GM21515 (cell line): ENCODE measurements around the gene CABP5.
"Not testable (repeated sequence)": the region's sequence is repeated elsewhere in the genome, so short reads cannot be mapped to it uniquely, and the experiment has no call there.

ENCODE experiments used
- ATAC-seq: cut with Tn5 transposase; IDR thresholded peaks from one replicate; pipeline ENCODE4 v1.9.1; 2021; ENCODE audit not compliant: unreplicated experiment

The CABP5 gene

DNA sequence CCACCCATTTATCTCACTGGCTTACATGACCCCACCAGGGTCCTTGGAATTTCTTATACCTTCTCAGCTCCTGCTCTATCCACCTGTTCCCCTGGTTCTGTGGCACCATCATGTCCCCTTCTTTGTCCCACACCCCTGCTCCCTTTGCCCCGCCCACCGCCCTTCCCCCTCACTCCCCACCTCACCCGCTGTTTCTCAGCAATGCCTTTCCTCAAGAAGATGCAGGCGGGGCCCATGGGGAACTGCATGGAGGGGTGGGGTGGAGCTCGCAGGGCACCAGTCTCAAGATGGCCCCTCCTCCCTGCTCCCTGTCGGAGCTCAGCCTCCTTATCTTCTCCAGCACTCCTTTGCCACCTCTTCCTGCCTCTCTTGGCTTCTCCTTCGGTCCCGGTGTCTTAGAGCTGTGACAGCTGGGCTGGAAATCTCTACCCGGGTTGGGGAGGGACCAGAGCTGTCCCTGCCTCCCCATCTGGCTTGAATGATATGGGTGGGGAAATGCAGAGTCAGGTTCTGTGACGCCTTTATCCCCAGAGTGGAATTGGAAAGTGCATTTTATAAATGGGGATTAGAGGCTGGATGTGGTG is at the start of gene CABP5:
CABP5 (minus strand) TSS at position 405 of the 584 bp plus-strand sequence; CDS start at position 248, 157 bp downstream.
- no peak for ATAC-seq

DNA sequence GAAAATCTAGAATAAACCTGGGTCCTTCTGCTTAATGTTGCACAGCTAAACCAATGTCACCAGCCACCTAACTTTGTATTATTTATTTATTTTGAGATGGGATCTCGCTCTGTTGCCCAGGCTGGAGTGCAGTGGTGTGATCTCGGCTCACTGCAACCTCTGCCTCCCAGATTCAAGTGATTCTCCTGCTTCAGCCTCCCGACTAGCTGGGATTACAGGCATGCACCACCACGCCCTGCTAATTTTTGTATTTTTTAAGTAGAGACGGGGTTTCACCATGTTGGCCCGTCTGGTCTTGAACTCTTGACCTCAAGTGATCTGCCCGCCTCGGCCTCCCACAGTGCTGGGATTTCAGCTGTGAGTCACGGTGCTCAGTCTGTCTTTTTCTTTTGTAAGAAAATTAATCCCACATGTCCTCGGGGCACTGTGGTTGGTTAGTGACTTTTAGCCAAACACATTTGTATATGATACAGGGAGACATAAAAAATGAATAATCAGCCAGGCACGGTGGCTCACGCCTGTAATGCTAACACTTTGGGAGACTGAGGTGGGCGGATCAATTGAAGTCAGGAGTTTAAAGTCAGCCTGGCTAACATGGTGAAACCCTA is 47.3 kb upstream of the CABP5 start:
- not testable (repeated sequence) for ATAC-seq

DNA sequence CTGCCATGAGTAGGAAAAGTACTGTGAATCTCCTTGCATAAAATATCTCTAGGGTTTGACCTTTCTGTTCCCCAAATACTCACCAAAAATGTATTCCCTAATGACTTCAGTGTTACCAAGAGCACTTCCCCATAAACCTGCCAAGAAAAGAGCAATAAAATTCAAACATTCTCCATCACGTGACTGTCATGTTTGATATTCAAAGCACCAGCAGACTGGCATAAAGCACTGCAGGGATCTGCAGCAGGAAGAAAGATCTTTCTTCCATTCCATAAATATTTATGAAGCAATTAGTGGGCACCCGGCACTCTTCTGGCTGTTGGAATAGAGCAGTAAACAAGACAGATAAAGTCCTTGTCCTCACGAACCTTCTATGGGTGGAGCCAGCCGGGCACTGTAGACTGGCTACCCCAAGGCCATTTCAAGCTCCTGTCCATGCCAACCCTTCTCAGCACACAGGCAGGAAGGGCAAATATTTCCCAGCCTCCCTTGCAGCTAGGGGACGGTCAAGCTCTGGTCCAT is 46.5 kb upstream of the CABP5 start:
- no peak for ATAC-seq

DNA sequence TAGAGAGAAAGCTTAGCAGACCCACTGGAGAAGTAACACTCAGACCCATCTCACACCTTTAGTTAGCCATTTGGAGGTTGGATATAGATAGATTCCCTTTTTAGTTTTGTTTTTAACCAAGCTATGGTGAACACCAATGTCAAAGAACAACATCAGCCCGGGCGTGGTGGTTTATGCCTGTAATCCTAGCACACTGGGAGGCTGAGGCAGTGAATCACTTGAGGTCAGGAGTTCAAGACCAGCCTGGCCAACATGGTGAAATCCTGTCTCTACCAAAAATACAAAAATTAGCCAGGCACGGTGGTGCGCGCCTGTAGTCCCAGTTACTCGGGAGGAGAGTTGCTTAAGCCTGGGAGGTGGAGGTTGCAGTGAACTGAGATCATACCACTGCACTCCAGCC is 45.1 kb upstream of the CABP5 start:
- ATAC-seq = not testable (repeated sequence)

DNA sequence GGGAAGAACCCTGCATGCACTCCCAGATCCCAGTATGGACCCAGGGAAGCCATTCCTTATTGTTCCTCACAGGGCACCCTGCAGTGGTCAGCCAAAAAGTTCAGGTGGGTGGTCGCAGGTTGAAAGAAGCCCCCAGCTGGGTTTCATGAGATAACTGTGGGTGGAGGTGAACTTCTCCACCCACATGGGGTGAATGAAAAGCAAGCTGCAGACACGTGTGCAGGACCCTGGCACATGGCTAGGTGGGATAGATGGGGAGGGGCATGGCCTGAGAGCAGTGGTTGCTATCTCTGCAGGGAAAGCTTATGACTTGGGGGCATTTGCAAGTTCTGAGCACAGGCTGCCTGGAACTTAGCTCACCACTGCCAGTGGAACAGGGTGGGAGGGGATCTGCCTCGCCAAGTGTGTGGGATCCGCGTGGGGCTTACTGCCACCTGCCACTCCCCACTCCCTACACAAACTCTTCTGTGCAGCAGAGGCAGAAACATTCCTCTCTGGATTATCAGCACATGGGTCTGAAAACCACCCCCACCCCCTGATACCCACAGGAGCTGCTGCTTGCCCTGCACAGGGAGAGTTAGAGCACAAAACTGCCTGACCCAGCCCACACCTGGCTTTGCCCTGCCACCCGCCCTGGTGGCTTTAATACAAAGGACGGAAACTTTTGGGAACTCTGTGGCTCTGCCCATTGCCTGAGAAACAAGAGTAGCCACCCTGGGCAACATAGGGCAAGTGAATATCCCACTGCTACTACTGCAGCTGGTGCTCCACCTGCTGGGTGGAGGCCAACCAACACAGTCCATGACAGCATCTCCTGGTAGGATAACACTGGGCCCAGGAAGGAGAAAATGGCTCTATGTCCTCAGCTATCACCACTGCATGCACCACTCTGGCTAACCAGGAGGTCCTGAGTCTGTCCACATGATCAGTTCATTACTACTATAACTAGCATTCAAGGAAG is 42.3 kb upstream of the CABP5 start:
- no peak for ATAC-seq

DNA sequence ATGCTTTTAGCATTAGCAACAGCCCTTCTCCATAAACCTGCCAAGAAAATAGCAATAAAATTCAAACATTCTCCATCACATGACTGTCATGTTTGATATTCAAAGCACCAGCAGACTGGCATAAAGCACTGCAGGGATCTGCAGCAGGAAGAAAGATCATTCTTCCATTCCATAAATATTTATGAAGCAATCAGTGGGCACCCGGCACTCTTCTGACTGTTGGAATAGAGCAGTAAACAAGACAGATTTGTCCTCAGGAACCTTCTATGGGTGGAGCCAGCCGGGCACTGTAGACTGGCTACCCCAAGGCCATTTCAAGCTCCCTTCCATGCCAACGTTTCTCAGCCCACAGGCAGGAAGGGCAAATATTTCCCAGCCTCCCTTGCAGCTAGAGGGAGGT is 41.2 kb upstream of the CABP5 start:
- ATAC-seq = no peak

DNA sequence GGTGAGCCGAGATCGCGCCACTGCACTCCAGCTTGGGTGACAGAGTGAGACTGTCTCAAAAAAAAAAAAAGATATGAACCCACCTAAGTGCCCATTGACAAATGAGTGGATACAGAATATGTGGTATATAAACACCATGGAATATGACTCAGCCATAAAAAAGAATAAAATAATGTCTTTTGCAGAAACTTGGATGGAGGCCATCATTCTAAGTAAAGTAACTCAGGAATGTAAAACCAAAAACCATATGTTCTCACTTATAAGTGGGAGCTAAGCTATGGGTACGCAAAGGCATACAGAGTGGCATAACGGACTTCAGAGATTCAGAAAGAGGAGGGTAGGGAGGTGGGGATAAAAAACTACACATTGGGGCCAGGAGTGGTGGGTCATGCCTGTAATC is 37.2 kb upstream of the CABP5 start:
- no peak for ATAC-seq

DNA sequence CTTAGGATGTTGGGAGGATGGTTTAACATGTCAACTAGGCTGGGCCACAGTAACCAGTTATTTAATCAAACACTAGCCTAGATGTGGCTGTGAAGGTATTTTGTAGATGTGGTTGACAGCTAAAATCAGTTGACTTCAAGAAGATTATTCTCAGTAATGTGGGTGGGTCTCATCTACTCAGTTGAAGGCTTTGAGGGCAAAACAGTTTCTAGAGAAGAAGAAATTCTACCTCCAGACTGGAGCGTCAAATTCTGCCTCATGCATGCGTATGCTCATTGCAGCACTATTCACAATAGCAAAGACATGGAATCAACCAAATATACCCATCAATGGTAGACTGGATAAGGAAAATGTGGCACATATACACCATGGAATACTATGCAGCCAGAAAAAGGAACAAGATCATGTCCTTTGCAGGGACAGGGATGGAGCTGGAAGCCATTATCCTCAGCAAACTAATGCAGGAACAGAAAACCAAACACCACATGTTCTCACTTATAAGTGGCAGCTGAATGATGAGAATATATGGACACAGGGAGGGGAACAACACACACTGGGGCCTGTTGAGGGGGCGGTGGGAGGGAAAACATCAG is 26.4 kb upstream of the CABP5 start:
- not testable (repeated sequence) for ATAC-seq

DNA sequence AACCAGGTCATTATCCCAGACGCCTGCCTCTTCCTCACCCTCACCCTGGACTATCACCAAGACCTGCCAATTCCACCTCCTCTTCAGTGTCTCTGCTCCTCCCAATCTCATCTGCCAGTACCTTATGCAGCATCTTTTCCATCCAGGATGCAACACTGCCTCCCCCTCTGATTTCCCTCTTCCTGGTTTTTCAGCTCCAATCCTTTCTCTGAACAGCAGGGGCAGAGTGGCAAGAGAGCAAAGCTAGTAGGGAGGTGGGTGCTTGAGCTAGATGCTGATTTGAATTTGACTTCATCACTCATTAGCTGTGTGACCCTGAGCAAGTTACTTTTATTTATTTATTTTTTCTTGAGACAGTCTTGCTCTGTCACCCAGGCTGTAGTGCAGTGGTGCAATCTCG is 25.6 kb upstream of the CABP5 start:
- no peak for ATAC-seq

DNA sequence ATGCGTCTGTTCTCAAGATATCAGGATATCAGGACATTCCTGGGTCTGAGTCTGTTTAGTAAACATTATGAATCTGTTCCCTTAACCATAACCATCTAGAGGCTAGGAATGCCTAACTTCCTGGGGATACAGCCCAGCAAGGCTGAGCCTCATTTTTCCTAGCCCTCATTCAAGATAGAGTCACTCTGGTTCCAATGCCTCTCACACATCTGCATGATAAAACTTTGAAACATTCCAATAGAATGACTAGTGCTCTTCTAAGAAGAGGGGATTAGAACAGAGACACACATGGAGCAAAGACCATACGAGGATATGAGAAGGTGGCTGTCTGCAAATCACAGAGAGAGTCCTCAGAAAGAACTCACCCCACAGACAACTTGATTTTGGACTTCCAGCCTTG is 20.6 kb upstream of the CABP5 start:
- no peak for ATAC-seq

DNA sequence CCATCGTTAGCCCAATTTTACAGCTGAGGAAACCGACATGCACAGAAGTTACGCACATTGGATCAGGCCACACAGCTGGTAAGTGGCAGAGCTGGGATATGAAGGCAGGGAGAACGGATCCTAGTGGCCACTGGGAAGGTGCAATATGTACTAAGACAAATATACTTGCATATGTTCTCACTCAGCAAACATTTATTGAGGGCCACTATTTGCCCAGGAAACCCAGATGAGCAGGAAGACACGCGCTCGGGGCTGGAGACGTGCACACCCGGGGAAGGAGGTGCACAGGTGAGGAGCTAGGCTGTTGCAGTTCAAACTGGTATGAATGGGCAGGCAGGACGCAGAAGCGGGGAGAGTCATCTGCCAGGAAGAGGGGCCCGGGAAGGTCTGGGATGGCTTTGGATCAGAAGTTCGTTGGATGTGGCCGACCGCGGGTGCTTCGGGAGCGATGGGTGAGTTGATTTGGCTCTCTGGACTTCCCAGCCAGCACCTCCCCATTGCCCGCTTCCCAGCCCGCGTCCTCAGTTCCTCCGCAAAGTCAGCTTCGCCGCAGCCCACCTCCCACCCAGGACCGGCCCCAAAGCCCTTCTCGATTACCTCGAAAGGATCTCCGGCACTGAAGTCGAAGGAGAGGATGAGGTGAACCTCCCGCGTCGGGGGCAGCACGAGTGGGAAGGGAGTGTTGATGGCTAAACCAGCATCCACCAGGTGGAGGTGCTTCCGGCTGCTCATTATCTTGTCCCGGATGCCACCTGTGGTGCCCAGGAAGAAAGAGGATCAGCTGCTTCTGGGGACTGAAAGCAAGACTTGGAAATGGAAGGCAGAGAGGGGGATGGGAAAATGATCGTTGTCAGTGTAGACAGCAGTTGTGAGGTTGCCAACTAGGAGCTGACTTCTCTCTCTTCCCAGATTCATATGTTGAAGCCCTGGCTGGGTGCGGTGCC is 17.8 kb upstream of the CABP5 start:
- ATAC-seq = no peak

DNA sequence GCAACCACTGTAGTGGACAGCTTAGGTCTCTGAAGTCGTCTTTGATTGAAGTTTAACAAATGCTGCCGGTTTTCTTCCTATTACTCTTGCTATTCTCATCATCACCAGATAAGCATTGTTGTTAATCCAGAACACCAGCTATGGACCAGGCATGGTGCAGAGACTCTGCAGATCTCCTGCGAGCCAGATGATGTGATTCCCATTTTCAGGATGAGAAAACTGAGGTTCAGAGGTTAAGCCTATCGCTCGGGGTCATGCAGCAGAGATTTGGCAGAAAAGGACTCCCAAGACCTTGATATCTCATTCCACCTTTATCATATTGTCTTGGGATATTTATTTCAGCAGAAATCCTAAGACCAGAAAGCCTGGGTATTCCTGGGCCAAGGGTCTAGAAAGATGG is 16.5 kb upstream of the CABP5 start:
- no peak for ATAC-seq

DNA sequence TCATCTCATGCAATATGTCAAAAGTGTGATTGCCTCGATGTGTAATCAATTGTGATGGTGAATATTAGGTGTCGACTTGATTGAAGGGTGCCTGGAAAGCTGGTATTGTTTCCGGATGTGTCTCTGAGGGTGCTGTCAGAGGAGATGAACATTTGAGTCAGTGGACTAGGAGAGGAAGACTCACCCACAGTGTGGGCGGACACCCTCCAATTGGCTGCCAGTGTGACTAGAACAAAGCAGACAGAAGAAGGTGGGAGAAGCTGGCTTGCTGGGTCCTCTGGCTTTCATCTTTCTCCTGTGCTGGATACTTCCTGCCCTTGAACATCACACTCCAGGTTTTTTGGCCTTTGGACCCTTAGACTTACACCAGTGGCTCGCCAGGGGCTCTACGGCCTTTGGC is 15.5 kb upstream of the CABP5 start:
- no peak for ATAC-seq

DNA sequence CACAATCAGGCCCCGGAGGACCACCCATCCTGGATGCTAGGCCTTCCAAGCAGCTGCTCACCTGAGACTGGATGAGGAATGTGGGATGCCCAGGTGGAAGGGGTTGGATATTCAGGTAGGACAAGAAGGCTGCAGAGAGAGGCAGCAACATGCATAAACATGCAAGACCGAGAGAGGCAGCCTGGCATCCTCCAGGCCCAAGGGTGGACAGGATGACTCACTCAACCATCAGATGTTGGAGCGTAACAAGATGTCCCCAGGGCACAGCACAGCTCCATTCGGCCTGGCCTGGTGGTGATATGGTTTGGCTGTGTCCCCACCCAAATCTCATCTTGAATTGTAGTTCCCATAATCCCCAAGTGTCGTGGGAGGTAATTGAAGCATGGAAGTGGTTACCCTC is 10.0 kb upstream of the CABP5 start:
- ATAC-seq = no peak

DNA sequence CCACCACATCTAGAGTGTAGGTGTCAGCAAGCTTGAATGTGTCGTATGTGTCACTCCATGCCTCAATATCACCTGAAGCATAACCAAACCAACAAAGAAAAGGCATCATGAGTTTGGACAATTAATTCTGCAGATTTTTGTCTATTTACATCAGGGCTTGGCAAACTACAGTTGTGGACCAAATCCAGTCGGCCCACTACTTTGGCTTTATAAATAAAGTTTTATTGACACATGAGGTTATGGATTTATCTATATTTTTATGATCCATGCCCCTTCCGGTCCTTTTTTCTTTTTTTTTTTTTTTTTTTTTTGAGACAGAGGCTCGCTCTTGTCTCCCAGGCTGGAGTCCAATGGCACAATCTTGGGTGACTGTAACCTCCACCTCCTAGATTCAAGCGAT is 9.2 kb upstream of the CABP5 start:
- no peak for ATAC-seq

DNA sequence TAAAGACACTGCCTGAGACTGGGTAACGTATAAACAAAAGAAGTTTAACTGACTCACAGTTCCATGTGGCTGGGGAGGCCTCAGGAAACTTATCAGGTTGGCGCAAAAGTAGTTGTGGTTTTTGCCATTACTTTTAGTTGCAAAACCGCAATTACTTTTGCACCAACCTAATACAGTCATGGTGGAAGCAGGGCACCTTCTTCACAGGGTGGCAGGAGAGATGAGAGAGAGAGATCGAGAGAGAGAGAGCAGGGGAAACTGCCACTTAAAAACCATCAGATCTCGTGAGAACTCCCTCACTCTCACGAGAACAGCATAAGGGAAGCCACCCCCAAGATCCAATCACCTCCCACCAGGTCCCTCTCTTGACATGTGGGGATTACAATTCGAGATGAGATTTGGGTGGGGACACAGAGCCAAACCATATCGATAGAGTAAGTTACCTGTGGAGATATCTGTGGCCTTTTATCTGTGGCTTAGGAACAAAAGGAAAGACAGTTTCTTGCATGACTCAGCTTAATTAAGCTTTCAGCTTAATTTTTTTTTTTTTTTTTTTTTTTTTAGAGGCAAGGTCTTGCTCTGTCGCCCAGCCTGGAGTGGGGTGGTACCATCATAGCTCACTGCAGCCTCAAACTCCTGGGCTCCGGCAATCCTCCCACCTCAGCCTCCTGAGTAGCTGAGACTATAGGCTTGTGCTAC is 7.6 kb upstream of the CABP5 start:
- ATAC-seq = no peak

DNA sequence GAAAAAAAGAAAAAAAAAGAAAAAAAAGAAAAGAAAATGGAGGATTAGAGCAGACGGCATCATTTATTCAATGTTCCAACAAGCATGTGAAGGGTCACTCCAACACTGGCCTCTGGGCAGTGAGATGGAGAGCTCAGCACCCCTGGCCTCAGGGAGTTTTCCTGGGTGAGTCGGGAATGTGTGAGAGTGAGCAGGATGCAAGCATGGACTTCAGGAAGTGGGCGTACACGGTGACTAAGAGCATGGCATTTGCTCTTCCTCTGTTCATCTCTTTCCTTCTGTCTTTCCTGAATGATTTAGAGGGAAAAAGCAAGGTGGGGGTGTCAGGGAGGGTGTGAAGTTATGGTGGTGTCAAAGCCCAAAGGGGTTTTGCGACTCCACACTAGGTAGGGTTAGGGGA is 682 bp upstream of the CABP5 start:
- ATAC-seq = no peak

DNA sequence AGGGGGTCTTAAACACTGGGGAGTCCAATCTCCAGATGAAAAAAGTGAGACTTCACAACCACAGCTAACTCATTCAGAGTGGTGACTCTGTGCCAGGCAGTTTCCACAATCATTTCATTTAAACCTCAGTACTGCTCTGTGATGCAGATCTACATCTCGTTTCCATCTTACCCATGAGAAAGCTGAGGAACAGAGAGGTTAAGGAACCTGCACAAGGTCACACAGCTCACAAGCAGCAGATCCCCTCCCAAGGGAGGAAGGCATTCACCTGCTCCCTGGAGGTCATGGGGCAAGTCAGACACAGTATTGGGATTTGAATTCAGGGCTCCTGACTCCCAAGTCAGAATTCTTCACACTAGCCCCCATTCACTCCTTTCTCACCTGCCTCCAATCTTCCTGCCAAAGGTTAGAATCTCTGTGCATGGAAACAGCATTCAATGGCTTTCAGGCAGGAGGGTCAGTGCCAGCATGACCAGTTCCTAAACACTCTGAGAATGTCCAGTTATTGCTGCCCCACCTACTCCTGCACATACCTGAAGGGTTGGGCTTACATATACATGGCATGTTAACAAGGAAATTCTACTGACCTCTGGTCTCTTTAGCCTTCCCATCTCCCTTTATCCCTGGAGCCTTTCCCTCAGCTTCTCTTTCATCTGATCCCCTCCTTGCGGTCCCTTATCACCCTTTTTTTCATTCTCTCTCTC is 1.9 kb downstream of the CABP5 start:
- ATAC-seq = no peak

DNA sequence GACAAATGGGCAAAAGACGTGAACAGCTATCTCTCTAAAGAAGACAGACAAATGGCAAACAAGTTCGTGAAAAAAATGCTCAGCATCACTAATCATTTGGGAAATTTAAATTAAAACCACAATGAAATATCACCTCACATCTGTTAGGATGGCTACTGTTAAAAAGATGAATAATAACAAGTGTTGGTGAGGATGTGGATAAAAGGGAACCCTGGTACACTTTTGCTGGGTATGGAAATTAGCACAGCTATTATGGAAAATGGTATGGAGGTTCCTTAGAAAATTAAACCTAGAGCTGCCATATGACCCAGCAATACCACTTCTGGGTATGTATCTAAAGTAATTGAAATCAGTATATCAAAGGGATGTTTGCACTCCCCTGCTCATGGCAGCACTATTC is 7.1 kb downstream of the CABP5 start:
- no peak for ATAC-seq
